ENCODE results near the gene PTPN3.

The PTPN3 gene

GRCh38 chr9:109335121-109335520 is 163.0 kb downstream of the PTPN3 start:
- no peak for DNase-seq

DNA sequence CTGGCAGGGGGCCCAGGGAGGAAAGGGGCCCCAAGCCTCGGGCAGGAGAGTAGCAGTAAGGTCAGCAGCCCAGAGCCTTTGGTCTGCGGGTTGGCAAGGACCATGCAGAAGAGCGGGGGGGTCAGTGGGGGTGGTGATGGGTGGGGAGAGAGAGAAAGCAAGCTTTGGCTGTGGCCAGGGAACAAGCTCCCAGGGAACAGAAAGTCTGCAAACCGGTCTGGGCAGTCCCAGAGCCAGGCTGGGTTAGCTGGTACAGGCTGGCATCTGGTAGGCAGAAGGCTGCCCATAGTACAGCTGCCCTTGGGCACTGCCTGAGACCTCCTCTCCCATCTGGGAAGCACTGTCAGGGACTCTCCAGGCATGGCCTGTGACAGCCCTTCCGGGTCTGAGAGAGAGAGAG is 166.8 kb downstream of the PTPN3 start:
- no peak for DNase-seq

- no peak for DNase-seq
These were observed 168.4 kb downstream of the PTPN3 start for GRCh38 chr9:109329638-109330258.

GRCh38 chr9:109328978-109329637 is 169.0 kb downstream of the PTPN3 start:
- DNase-seq = no peak
